Prostate gland (tissue), 2 donors: ENCODE data around the gene SARM1. TPM values are rescaled to one million over a fixed set of nuclear protein-coding genes. Genes with fewer than 3 reads are reported as not detected.

ENCODE experiments used
- DNase-seq: peaks from one replicate; pipeline ENCODE4 v3.0.0-alpha.2; 2019; ENCODE audit warnings: low spot score
- H3K27ac ChIP-seq, 2 donors: fragments of 200-600 bp; sonication (generic); 2 replicates each; pipeline ENCODE4 v1.5.1; 2017 to 2019
- H3K27me3 ChIP-seq: fragments of 200-600 bp; sonication (generic); replicated peaks from 2 replicates; pipeline ENCODE4 v1.5.1; 2019; ENCODE audit not compliant: insufficient read depth
- H3K36me3 ChIP-seq, 2 donors: fragments of 200-600 bp; sonication (generic); 1 replicate in 1 of 2; 2 replicates in 1 of 2; pipeline versions ENCODE4 v1.5.1 to v1.8.1; 2017 to 2019
- H3K4me1 ChIP-seq: fragments of 200-600 bp; sonication (generic); replicated peaks from 2 replicates; pipeline ENCODE4 v1.5.1; 2019
- H3K4me3 ChIP-seq, 2 donors: fragments of 200-600 bp; sonication (generic); 2 replicates each; pipeline ENCODE4 v1.5.1; 2017 to 2019
- H3K9me3 ChIP-seq: fragments of 200-600 bp; sonication (generic); 2 replicates; pipeline ENCODE4 v1.5.1; 2017
- POLR2A ChIP-seq: fragments of 450-650 bp; IDR thresholded peaks from one replicate; pipeline ENCODE4 v1.6.1; 2016; ENCODE audit warnings: antibody characterized with exemption, mild to moderate bottlenecking
- POLR2AphosphoS5 ChIP-seq: sonication (generic); formaldehyde crosslinking; IDR thresholded peaks from one replicate; pipeline ENCODE4 v1.6.1; 2017; ENCODE audit warnings: antibody characterized with exemption
- WGBS: methylation state at CpG from one replicate; pipeline ENCODE4 v1.1.5; 2018; 5-methylcytosine and 5-hydroxymethylcytosine counted together
- intact Hi-C: fragments of 100-400 bp; cut with DNase I; formaldehyde crosslinking; loops from one replicate; pipeline ENCODE4 v1.14.2; 2022
- microRNA-seq: library from miRNA; unstranded; fragments of <30 nt; microRNA quantifications from one replicate; pipeline ENCODE4, GENCODE V29; 2016
- total RNA-seq, 2 donors: library from RNA; depleted of rRNA; stranded (reverse); fragments of >200 nt; gene quantifications; one replicate each; pipeline ENCODE4 v1.1.0, GENCODE V29; 2016

The SARM1 gene
- total RNA-seq, 2 donors from 2014 or later, result 20.6 to 21.4 TPM

DNA sequence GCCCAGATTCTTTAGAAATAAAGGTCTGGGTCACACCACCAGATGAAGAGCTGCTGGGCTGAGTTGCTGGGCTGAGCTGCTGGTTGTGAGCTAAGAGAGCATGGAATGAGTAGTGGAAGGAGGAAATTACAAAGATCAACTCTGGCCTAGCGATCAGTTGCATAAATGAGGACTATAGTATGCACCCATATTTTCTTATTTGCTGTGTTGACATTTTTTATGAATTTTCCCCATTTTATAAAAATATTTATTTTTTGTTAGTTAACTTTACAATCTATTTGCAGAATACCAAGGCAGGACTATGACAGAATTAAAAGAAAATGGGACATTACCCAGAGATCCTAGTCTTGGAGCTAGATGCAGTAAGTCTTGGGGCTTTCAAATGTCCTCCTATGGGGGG is 78.4 kb downstream of the SARM1 start:
- Histone ChIP-seq H3K36me3 (no peaks in the 10 kb centered on the region), H3K9me3 (no peaks in the 10 kb centered on the region), H3K4me3 (no peak overlapping the region), H3K27ac (no peak overlapping the region), H3K4me1 (no peaks in the 10 kb centered on the region), H3K27me3 (no peaks in the 10 kb centered on the region)
- TF ChIP-seq POLR2A (no peak), POLR2AphosphoS5 (no peak)
- intact Hi-C loops, result no loop called here
- no peak for DNase-seq
- 97% methylated on average over 1 of the region's 1 CpG for WGBS

Small RNA genes within 50 kb of the gene (microRNA-seq; reads per million reads assigned to microRNA genes)
- gene MIR4723, result 0.42 reads per million

Other genes with a start within 250 kb of the SARM1 start
- 100 to 1,000 TPM in 1 of 2 donors, 10 to 100 TPM in 1; 11.8 to 127 TPM for gene TMEM97, start 52.5 kb upstream of the SARM1 start, total RNA-seq
- gene IFT20, start 36.2 kb upstream of the SARM1 start, total RNA-seq, result 10 to 100 TPM; 45.2 to 55.0 TPM
- 10 to 100 TPM; 32.2 to 63.1 TPM for gene TNFAIP1, start 35.9 kb upstream of the SARM1 start, total RNA-seq
- 100 to 1,000 TPM in 1 of 2 donors, 10 to 100 TPM in 1; 94.4 to 140 TPM for gene POLDIP2, start 14.2 kb upstream of the SARM1 start, total RNA-seq
- not detected for gene SEBOX, start 6.5 kb upstream of the SARM1 start, total RNA-seq
- gene VTN, start 1.4 kb upstream of the SARM1 start, total RNA-seq, result 10 to 100 TPM in 1 of 2 donors, under 1 TPM in 1; 0.14 to 57.8 TPM
- 10 to 100 TPM; 14.9 to 20.1 TPM for gene SLC46A1, start 34.5 kb downstream of the SARM1 start, total RNA-seq
- gene SLC13A2, start 102.0 kb downstream of the SARM1 start, total RNA-seq, result under 1 TPM; 0.09 to 0.68 TPM
- gene FOXN1, start 134.7 kb downstream of the SARM1 start, total RNA-seq, result 1 to 10 TPM in 1 of 2 donors, under 1 TPM in 1; 0.64 to 1.2 TPM
- 100 to 1,000 TPM in 1 of 2 donors, 10 to 100 TPM in 1; 51.1 to 154 TPM for gene UNC119, start 180.9 kb downstream of the SARM1 start, total RNA-seq
- gene PIGS, start 199.8 kb downstream of the SARM1 start, total RNA-seq, result 100 to 1,000 TPM in 1 of 2 donors, 10 to 100 TPM in 1; 68.7 to 131 TPM
- 10 to 100 TPM; 49.5 to 55.0 TPM for gene ALDOC, start 205.2 kb downstream of the SARM1 start, total RNA-seq
- 10 to 100 TPM in 1 of 2 donors, 1 to 10 TPM in 1; 4.6 to 17.3 TPM for gene SPAG5, start 227.3 kb downstream of the SARM1 start, total RNA-seq
- gene RSKR, start 242.5 kb downstream of the SARM1 start, total RNA-seq, result 10 to 100 TPM in 1 of 2 donors, 1 to 10 TPM in 1; 5.0 to 32.1 TPM